ENCODE measurements around the gene CORO7.
"Not testable (repeated sequence)": the region's sequence is repeated elsewhere in the genome, so short reads cannot be mapped to it uniquely, and the experiment has no call there.

CORO7 gene

DNA sequence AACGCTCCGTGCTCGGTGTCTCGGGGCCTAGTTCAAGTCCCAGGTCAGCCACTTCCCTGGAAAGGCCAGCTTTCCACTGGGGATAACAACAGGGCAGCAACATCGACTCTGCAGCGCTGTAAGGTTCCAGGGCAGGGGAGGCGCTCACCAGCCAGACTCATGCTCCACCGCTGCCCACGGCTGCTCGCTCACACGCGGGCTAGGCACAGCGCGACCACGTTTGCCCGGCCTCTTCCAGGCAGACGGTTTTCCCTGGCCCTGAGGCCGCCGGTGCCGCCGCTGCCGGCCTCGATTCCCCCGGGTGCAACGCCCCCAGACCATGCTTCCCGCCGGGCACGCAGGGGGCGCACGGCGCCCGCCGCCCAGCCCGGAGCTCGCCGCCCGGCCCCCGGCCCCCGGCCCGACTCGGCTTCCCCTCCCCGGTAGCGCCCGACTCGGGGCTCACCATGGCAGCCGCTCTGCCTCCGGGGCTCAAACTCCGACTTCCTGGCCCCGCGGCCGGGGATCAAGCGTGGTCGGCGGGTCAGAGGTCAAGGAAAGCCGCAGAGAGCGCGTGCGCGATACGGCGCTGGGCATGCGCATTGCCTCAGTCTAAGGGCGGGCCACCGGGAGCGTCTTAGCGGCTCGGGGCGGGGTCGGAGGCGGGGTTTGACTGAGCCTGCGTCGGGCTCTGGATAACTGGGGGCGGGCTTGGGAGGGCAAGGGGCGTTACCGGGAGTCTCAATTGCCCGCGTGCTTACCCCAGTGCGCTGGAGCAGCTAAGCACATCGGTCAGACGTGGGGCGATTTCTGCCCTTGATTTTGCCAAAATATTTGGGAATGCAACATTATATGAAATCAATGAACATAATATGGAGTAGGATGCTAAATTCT is 65.4 kb downstream of the CORO7 start, which contains the start of gene PAM16:
Gene PAM16 (minus strand): TSS at position 535 of the 873 bp plus-strand sequence. CDS start 87 bp downstream, at position 448.
- DNase-seq = peak; percentile 98

DNA sequence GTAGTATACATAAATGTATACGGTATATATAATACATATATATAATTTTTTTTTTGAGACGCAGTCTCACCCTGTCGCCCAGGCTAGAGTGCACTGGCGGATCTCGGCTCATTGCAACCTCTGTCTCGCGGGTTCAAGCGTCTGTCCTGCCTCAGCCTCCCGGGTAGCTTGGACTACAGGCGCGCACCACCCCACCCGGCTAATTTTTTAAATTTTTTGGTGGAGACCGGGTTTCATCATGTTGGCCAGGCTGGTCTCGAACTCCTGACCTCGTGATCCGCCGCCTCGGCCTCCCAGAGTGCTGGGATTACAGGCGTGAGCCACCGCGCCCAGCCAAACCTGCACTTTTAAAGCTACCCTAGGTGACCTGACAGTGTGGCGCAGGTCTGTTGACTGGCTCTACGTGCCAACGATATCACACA is 66.0 kb downstream of the CORO7 start:
- no peak for DNase-seq

DNA sequence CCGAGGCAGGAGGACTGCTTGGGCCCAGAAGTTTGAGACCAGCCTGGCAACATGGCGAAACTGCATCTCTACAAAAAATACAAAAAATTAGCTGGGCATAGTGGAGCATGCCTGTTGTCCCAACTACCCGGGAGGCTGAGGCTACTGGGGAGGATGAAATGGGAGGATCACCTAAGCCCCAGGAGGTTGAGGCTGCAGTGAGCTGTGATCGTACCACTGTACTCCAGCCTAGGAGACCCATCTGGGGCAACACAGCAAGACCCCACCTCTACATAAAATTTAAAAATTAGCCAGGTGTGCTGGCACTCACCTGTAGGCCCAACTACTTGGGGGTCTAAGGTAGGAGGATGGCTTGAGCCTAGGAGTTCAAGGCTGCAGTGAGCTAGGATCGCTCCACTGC is 67.1 kb downstream of the CORO7 start:
- no peak for DNase-seq

DNA sequence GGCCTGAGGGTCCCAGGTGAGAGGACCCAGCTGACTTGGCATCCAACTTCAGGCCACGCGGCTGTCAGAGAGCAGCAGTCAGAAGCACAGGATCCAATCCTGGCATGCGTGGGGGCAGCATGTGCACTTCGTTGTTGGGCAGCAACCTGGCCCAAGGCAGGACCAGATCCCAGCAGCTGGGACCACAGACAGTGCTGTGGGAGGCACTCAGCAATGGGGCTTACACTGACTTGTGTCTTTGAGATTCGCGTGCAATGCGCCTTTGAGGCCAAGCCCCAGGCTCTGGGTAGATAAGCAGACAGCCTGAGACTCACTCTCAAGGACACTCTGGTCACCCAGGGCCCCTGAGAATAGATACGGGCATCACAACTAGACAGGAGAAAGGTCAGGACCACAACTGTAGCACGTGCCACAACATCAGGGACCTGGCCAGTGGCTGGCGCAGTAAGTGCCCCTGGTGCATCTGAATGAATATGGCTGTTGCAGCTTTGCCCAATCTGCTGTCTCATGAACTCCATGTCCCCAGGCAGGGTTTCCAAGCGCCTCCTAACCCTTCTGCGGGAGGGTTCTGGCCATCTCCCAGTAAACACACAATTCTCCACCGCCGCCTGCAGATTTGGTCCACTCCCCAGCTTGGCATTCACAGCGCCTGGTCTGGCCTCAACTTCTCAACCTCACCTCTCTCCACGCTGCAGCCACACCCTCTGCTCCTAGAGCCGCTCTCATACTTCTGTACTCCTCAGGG is 68.5 kb downstream of the CORO7 start:
- DNase-seq = no peak

DNA sequence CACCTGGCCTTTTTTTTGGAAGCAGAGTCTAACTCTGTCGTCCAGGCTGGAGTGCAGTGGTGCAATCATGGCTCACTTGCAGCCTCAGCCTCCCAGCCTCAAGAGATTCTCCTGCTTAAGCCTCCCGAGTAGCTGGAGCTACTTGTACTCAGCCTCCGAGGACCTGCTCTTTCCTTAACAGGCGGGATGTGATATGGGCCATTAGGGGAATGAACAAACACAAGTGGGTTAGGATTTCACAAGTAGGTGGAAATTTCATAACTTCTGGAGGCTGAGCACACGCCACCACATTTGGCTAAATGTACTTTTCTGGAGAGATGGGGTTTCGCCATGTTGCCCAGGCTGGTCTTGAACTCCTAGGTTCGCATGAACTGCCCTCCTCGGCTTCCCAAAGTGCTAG is 69.4 kb downstream of the CORO7 start:
- no peak for DNase-seq

DNA sequence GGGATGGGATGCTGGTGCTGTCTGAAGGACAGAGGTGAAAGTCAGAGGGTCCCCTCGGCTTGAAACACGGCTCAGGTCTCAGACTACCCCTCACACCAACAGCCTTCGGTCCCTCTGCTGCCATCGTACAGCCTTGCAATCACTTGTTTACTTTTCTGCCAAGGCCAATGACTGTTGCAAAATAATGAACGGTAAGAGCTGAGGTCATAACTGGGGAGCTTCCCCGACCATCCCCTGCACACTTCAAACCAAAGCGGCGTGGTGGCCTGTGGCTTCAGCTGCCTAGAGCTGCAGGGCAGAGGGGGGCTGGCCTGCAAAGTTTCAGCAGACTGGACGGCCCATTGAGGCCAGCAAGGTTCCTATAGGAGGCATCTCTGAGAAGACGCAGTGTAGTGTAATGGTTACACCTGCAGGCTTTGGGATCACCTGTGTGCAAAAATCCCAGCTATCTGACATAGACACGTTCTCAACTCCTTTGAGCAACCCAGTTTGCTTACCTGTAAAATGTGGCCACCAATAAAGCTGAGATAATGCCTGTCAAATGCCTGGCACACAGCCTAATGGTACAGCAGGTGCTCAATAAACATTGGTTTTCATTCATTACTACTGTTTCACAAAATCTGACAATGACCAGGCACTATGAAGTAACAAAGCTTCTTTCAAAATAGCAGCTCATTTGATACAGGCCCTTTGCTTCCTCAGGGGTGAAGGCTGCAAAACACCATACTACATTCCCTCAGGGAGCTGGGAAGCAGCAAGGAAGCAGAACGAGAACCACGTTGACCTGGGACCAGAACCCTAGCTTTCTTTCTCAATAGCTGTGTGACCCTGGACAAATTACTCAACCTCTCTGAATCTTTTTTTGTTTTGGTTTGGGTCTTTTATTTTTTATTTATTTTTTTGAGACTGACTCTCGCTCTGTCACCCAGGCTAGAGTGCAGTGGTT is 70.3 kb downstream of the CORO7 start:
- no peak for DNase-seq

DNA sequence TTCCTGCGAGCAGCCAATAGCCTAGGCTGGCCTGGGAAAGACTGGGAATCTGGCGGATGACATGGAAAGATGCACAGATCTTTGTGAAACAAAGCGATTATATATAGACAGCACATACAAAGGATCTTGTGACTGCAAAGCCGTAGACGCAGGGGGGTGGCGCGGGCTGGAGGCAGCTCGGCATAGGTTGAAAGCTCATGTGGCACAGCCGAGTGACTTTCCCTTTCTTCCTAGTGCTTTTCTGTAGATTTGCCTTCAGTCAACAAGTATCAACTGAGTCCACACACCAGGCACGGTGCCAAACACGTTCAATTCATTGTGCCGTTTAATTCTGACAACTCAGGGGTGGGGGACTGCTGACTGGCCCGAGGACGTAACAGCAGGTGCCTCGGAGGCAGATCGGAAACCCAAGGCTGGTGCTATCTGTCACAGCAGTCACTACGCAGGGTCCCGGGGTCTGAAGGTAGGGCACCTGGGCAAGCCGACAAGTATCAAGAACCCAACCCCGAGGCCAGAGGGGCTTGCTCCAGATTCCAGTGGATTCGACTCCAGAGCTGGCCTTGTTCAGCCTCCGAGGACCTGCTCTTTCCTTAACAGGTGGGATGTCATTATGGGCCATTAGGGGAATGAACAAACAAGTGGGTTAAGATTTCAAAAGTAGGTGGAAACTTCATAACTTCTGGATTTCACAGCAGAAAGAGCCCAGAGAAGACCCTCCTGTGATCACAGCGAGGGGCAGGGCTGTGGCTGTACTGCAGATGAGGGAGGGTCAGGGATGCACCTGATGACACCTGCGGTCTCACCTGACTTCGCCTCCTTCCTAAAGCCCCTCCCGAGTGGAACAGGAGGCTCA is 71.2 kb downstream of the CORO7 start:
- DNase-seq = peak; percentile 24

DNA sequence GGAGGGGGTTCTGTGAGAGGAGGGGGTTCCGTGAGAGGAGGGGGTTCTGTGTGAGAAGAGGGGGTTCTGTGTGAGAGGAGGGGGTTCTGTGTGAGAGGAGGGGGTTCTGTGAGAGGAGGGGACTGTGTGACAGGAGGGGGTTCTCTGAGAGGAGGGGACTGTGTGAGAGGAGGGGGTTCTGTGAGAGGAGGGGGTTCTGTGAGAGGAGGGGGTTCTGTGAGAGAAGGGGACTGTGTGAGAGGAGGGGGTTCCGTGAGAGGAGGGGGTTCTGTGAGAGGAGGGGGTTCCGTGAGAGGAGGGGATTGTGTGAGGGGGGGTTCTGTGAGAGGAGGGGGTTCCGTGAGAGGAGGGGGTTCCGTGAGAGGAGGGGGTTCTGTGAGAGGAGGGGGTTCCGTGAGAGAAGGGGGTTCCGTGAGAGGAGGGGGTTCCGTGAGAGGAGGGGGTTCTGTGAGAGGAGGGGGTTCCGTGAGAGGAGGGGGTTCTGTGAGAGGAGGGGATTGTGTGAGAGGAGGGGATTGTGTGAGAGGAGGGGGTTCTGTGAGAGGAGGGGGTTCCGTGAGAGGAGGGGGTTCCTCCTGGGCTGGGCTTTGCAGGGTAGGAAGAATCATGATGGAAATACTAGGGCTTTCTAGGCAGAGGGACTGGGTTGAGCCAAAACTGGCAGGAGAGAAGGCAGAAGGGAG is 72.0 kb downstream of the CORO7 start:
- DNase-seq = not testable (repeated sequence)

DNA sequence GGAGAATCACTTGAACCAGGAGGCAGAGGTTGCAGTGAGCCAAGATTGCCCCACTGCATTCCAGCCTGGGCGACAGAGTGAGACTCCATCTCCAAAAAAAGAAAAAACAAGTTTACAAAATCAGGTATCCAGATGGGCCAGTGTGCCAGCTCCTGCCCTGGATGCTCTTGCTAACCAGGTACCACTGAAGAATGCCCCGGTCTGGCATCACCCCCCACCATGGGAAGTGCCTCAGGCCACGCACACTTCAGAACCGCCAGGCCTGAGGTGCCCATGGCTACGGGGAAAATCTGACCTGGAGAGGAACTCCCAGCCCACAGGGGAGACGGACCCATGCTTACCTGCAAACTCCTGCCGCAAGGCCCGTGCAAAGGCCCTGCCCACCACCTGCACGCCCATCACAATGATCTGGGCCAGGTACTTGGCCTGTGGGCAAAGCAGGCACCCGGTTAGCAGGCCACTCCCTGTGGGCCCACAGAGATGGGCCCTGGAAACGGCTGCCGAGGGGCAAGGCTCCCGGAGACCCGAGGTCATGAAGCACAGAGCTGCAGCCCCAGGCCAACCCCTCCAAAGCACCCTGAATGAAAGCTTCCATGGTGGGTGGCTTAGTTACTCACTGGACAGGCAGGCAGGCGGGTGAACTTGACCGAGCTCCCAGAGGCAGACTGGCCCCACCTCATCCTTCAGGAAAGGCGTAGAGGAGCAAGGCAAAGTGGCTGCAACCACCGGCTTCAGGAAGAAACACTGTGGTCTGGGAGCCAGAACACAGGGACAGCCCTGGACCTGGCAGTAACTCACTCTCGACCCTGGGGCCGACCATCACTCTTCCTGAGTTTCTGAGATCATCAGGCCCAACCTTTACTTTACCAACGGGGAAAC is 73.3 kb downstream of the CORO7 start:
- DNase-seq = no peak

DNA sequence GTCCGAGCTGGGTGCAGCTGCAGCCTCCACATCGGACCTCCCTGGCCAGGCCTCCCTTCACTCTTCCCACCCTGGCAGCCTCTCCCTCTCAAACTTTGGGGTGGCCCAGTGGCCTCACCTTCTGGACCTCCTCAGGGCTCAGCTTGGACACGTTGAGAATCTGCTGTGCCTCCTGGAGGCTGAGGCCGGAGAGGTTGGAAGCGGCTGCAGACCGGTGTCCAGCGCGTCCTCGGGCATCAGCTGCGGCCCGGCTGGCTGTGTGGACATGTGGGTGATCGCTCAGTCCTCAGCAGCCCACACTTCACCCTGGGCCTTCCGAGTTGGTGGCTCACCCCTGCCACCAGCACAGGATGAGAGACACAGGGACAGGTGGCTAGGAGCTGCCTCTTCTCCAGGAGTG is 75.1 kb downstream of the CORO7 start:
- DNase-seq = no peak

DNA sequence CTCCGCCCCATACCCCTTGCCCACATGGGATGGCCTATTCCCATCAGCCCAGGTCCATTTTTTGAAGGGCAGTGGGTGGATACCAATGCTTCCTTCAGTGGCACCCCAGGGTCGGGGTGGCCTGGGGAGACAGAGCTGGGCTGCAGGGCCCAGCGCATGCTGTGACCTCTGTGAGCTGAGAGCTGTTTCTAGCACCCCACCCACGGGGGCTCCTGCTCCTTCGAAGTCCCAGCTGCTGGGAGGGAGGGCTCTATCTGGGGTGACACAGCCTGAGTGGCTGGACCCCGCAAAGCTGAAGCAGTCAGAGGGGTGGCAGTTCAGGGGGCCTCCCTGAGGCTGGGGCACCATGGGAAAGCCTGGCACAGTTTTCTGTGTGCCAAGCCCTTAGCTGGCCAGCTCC is 76.0 kb downstream of the CORO7 start:
- no peak for DNase-seq

DNA sequence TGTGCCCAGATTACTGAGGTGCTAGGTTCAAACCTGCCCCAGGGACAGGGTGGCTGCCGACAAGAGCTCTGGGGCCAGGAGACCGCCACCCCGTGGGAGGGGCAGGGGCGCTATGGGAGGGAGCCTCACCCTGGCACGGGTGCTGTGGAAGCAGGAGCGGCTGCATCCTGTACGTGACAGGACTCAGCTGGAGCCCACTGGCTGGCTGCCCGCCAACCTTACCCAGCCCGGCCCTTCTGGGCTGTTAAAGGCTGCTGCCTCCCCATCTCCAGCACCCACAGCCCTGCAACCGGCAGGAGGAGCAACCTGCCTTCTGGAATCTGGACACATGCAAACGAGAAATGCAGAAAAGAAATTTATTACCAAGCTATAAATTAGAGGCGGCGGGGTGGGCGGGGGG is 76.5 kb downstream of the CORO7 start:
- peak; percentile 73 for DNase-seq

DNA sequence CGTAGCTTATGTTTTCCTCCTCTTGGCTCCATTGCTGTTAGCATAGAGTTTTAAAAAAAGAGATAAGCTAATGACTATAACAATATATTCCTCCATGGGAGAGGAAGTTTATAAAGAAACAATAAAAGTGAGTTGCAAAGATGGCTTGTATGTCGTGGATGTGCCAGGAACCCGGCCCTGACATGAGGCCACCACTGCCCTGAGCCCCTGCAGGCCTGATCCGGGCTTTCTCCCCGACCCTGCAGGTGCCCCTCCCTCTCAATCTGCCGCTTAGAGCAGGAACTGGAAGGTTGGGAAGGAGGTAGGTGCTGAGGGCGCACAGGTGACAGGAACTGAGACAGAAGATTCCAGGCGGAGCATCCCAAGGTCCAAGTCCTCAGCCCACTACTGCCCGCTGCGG is 76.9 kb downstream of the CORO7 start:
- no peak for DNase-seq

DNA sequence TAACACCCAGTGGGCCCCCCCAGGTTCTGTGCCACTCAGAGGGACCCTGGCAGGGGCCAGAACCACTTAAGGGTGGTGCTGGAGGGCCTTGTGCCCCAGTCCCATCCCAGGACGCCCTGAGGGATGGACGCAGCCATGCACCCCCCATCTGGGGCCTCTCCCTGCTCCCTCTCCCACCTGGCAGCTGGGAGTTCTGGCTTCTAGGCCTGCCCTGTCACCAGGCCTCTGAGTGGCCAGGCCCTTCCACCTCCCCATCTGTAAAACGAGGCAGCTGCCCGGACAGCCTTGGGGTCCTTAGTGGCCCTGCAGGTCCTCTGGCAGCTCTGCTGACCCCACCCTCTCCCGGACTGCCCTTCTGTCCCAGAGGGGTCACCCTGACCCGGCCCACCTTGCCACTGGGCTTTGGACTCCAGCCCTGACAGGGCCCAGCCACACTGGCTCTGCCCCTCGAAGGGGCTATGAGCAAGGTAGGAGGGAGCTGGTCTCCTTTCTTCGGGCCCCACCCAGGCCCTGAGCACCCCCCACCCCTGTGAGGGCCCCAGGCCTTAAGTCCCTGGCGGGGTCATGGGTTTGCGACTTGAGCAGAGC is 77.6 kb downstream of the CORO7 start:
- DNase-seq = peak; percentile 37

DNA sequence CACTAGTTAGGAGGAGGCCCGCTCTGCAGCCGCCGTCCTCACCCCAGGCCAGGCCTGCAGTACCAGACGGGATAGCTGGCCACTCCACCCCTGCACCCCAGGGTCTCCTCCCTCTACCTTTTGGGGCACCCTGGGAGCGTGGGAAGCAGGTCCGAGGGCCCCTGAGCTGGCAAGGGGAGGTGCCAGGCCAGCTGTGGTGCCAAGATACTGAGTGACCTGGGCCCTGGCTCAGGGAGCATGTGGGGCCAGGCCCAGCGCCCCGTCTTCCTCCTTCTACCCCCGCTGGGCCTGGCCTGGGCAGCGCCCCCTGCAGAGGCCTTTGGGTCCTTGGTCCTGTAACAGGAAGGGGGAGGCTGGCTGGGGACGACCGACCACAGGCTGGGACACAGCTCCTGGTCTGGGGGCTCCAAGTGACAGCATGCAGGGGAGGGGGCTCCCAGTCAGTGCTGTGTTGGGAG is 78.2 kb downstream of the CORO7 start:
- DNase-seq = peak; percentile 27

DNA sequence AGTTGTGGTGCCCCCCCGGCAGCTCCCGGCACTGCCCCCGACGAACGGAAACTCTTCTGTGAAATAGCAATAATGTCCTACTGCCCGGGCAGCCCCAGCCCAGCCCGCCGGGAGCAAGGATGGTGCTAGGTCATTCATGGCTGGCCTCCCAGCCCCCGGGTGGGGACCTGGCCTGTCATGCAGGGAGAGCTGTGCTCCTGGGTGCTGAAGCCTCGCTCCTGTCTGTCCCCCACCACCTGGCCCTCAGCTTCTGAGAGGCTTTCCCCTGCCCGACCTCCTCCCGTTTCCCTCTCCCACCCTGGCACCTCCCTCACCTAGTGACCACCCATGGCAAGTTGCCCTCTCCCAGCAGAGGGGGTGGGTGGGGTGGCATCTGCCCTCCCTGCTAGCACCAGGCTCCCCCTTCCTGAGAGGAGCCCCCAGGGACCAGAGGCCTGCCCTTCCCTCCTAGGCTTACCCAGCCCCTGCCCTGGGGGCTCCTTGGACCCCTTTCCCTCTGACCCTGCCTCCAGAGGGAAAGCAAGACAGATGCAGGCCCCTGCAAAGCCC is 78.8 kb downstream of the CORO7 start:
- peak; percentile 22 for DNase-seq

DNA sequence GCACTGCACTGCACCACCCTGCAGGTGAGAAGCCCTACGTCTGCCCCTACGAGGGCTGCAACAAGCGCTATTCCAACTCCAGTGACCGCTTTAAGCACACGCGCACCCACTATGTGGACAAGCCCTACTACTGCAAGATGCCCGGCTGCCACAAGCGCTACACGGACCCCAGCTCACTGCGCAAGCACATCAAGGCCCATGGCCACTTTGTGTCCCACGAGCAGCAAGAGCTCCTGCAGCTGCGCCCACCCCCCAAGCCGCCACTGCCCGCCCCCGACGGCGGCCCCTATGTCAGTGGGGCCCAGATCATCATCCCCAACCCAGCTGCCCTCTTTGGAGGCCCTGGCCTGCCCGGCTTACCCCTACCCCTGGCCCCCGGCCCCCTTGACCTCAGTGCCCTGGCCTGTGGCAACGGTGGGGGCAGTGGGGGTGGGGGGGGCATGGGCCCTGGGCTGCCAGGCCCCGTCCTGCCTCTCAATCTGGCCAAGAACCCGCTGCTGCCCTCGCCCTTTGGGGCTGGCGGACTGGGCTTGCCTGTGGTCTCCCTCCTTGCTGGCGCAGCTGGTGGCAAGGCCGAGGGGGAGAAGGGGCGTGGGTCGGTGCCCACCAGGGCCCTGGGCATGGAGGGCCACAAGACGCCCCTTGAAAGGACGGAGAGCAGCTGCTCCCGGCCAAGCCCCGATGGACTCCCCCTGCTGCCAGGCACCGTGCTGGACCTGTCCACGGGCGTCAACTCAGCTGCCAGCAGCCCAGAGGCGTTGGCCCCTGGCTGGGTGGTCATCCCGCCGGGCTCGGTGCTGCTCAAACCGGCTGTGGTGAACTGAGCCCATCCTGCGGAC is 79.5 kb downstream of the CORO7 start:
- DNase-seq = peak; percentile 33

DNA sequence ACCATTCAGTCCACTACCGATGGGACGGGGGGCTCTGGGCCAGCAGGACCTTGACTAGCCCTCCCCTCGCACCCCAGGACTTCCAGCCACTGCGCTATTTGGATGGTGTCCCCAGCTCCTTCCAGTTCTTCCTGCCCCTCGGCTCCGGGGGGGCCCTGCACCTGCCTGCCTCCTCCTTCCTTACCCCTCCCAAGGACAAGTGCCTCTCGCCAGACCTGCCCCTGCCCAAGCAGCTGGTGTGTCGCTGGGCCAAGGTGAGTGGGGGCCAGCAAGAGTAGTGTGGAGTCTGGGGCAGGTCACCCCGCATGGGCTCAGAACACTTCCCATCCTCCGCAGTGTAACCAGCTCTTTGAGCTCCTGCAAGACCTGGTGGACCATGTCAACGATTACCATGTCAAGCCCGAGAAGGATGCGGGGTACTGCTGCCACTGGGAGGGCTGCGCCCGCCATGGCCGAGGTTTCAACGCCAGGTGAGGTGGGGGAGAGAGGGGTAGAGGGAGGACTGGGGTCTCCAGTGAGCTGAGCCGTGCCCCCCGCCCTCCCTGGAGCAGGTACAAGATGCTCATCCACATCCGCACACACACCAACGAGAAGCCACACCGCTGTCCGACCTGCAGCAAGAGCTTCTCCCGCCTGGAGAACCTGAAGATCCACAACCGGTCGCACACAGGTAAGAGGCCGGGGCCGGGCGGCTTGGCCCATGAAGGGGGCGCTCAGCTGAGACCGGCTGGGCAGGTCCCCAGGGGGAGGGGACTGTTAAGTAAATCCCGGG is 81.5 kb downstream of the CORO7 start:
- DNase-seq = no peak

Measured in right hindlimb (tissue), 1 donor.